Left ventricle myocardium superior (tissue), 1 donor: Measurements from ENCODE around the gene DLGAP1. TPM values are rescaled to one million over a fixed set of nuclear protein-coding genes. Genes with fewer than 3 reads are reported as not detected.

ENCODE experiments used
- ATAC-seq: fragments of 200-7000 bp; cut with Tn5 transposase; one replicate; pipeline ENCODE4 v1.9.1; 2020; ENCODE audit warnings: mild to moderate bottlenecking, moderate library complexity
- DNase-seq: peaks from one replicate; pipeline ENCODE4 v3.0.0-alpha.2; 2020
- intact Hi-C: fragments of 100-400 bp; cut with micrococcal nuclease; formaldehyde crosslinking; loops from one replicate; pipeline ENCODE4 v1.11.0; 2022
- total RNA-seq: library from RNA; stranded (reverse); fragmentation: NEBNext Ultra II Directional; extraction: Animal tissue kit (Norgen Biotek cat#: 25700); gene quantifications from one replicate; pipeline ENCODE4 v1.2.1, GENCODE V29; 2021
- donor health status: DM: no; HTN: yes; CAD: no; lungs with severe emphysema.

The DLGAP1 gene
- total RNA-seq, 1 donor from 2014 or later = not detected

DNA sequence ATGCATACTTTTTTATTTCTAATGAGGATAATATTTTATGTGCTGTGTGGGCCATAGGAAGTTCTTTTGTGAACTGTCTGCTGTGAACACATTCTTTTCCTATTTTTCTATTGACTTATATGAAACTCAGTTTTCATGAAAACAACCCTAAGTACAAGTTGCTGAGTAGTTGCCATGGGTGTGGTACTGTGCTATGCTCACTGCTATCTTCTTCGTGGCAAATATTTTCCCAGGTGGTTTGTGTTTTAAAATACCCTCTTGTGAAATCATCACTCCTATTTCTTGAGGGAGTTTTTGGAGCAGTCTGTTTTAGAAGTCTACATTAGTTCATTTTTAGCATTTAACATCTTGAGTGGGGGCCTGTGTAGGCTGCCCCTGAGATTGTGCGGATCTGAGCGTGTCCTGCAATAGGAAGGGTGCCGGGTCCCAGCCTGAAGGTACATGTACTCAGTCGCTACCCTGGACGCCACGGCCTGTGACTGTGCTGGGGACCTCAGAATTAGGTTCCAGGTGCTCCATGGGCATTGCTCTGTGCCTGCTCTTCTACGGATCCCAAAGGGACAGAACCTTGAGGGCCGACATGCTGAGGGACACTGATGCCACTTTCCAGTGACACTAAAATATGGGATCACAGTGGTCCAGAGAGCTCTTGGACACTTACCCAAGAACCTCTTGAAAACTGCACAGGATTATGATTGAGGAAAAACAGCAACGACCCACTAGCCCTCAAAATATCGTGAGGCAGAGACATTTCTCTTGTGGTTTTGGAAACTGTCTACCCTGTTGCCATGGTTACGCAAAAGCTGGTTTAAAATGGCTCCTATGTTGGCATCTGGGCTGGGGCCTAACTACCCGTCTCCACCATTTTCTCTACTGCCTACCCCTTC is 524.7 kb downstream of the DLGAP1 start:
- ATAC-seq (no peak), DNase-seq (no peak)
- intact Hi-C loops = no loop called here

DNA sequence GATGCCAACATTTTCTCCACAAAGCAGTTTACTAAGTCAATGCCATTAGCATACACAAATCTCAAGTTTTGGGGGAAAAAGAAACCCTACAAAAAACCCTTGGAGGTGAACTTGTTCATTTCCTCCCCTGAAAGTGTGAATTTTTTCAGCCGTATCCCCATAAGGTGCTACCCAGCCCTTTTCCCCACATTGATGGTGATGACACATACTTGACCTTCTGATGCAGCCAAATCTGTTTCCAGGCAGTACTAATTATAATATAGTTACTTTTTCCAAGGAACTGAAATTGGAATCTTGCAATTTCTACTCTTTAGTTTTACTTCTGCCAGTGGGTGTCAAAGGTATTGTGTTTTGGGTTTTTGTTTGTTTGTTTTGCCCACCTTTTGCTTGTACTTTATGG is 530.7 kb downstream of the DLGAP1 start:
- ATAC-seq (no peak), DNase-seq (no peak)
- intact Hi-C loops = no loop called here

DNA sequence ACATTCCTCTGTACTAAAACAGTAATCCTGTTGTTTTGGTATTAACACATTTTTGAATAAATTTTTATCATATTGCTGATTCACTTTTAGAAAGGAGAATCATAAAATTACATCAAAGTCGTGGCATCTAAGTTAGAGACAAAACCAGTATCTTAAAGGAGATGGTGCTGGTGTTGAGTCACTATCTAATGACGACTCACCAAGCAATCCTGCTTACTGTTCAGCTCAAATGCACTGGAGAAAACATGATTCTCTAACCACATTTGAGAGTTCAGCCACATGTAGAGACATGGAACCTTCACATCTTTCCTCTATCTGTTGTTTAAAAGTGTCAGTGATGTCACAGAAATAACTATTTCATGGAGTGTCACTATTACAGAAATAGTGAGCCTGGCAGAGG is 531.4 kb downstream of the DLGAP1 start:
- DNase-seq = no peak
- intact Hi-C loops = no loop called here
- ATAC-seq = no peak

DNA sequence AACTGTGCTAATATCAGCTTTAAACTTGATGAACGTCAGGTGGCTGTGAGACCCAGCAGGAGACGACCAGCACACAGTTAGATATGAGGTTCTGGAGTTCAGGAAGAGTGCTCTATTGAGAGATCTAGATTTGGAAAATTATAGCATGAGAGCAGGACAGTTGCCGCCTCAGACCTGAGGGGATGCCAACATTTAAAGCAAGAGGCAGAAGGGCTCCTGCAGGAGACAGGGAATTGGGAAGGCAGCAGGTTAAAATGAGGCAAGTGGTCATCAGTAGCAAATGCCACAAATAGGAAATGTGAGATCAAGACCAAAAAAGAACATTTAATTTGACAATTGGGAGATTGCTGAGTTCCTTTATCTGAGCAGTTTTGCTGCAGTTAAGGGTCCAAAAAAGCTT is 533.3 kb downstream of the DLGAP1 start:
- no peak for DNase-seq
- intact Hi-C loops = no loop called here
- no peak for ATAC-seq

- intact Hi-C loops = no loop called here
- no peak for DNase-seq
- ATAC-seq = no peak
These were observed 534.3 kb downstream of the DLGAP1 start for GRCh38 chr18:3920832-3921231.

DNA sequence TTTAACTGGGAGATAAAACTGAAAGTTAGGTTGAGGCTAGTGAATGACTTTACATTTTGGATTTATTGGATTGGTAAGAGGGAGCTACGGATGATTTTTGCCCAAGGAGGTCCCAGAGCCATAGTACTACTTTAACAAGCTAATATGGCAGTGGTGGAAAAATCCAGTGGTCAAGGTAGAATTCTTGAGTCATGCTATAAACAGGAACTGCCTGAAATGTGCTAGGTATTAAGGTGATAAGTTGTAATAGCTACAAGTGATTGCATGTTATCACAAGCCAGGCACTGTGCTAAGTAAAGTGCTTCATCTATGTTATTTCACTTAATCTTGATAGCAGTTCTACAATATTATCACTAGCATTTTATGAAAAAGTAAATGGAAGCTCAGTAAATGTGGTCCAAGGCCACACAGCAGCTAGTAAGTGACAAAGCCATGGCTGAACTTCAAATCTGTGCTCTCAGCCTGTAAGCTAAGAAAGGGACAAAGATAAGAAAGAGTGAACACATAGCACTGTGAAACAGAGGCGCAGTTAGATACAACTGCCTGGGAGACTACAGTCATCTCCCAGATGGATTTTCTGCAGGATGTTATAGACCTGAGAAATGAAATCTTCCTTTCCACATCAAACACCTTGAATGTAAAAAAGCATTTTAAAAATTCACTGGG is 535.6 kb downstream of the DLGAP1 start:
- intact Hi-C loops = no loop called here
- peak; percentile 89 for ATAC-seq
- DNase-seq = no peak

GRCh38 chr18:3916082-3916481 is 539.0 kb downstream of the DLGAP1 start:
- ATAC-seq = peak; percentile 80
- DNase-seq = peak; percentile 49
- intact Hi-C loops = no loop called here

- intact Hi-C loops = no loop called here
- peak; percentile 32 for ATAC-seq
These were observed 540.1 kb downstream of the DLGAP1 start for GRCh38 chr18:3914833-3915610.

GRCh38 chr18:3914109-3914508 is 541.0 kb downstream of the DLGAP1 start:
- intact Hi-C loops = no loop called here
- no peak for ATAC-seq
- no peak for DNase-seq

More at GRCh38 chr18:3914833-3915610, 540.1 kb downstream of the DLGAP1 start:
- DNase-seq = no peak

DNA sequence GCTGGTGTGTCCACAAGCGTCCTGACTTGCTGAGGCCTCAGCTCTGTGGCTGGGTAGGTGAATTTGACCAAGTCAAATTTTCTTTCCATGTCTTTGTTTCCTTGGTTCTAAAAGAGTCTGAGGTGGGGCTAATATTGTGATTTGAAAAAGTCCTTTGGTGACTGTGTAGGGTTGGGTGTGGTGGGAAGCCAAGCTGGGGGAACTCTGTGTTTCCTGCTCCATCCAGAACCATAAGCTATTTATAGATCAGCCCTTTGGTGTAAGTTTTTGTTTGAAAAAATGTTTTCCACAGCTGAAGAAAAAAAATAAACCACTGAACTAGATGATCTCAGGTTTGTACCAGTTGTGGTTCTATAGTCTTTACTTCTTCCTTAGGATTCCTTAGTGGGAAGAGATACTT is 542.4 kb downstream of the DLGAP1 start:
- peak; percentile 51 for ATAC-seq
- intact Hi-C loops = no loop called here
- DNase-seq = no peak

DNA sequence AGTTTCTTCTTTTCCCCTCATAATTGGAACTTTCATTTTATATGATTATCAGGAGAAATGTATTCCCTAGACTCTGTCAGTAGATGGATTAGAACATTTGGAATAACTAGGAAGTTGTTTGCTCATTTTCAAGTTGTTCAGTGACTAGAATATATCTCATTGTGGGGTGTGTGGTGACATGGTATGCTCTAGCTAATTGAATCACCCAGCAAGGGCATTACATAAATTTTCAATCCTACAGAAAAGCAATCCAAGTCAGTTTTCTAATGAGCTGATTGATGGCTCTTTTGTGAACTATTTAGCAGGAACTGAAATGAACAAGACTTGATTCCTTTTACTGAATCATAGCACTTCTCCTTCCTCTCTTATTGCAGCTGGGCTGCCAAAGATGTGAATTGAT is 543.7 kb downstream of the DLGAP1 start:
- no peak for DNase-seq
- intact Hi-C loops = no loop called here

DNA sequence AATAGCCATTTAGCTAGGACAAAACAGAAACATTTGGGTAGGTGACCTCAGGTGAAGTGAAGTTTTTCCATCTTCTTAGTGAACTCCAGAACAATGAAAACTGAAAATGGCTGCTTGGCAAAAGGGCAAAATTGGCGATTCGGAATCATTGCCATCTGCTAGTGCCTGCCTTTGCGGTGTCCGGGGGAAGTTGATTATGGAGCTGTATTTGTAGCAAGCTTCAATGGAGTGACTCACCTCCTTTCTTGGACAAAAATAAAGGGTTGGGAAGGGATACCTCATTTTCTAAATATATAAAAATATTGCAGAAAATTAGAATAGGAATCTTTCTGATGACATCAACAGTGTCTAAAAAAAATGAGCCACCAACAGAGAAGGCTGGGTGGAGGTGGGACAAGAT is 544.6 kb downstream of the DLGAP1 start:
- ATAC-seq (no peak), DNase-seq (no peak)
- intact Hi-C loops = no loop called here

More for the DNA sequence above, 543.7 kb downstream of the DLGAP1 start:
- no peak for ATAC-seq

- intact Hi-C loops = no loop called here
- peak; percentile 84 for ATAC-seq
- DNase-seq = no peak
These were observed 547.2 kb downstream of the DLGAP1 start for GRCh38 chr18:3907955-3908354.

- intact Hi-C loops = no loop called here
- no peak for ATAC-seq
- no peak for DNase-seq
These were observed 548.9 kb downstream of the DLGAP1 start for GRCh38 chr18:3906116-3906750.

GRCh38 chr18:3903337-3903736 is 551.8 kb downstream of the DLGAP1 start:
- ATAC-seq (no peak), DNase-seq (no peak)

GRCh38 chr18:3902676-3903075 is 552.4 kb downstream of the DLGAP1 start:
- no peak for ATAC-seq
- intact Hi-C loops = no loop called here
- DNase-seq = no peak

More at GRCh38 chr18:3903337-3903736, 551.8 kb downstream of the DLGAP1 start:
- intact Hi-C loops = no loop called here

- no peak for ATAC-seq
- intact Hi-C loops = no loop called here
- DNase-seq = no peak
These were observed 553.3 kb downstream of the DLGAP1 start for GRCh38 chr18:3901811-3902210.

DNA sequence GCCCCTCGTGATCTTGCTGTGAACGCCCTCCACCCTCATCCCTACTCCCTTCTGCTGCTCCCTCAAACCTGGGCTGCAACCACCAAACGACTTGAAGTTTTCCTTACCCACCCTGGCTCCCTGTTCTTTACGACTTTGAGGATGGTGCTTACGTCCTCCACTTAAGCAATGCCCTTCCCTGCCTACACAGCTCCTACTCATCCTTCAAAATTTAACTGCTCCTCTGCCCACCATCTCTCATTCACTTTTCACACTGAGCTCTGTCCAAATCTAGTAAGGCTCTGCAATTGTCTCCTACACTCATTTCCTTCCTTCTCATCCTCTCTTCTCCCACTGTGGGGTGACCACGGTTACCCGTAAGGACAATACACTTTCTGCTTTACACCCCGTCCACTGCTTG is 554.1 kb downstream of the DLGAP1 start:
- no peak for DNase-seq
- intact Hi-C loops = no loop called here
- no peak for ATAC-seq

DNA sequence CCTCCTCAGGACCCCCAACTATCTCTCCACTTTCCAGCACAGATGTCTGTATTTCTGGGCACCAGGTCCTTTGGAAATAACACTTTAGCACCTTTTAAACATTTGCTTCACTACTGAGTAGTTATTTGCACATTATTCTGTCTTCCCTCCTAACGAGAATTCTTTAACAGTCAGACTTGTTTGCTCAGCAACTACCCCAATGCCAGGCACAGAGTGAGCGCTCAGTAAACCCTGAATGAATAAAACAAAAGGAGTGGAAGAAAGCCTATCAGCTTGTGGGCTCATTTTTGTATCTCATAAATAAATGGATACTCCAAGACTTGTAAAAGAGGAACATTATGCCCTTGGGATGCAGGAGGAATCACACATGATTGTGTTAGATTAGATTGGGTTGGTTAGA is 554.8 kb downstream of the DLGAP1 start:
- ATAC-seq = no peak
- intact Hi-C loops = no loop called here
- DNase-seq = no peak
